ENCODE measurements around the gene POP7. TPM values are rescaled to one million over a fixed set of nuclear protein-coding genes. Genes with fewer than 3 reads are reported as not detected.
"Not testable (repeated sequence)": the region's sequence is repeated elsewhere in the genome, so short reads cannot be mapped to it uniquely, and the experiment has no call there.

Gene POP7
- total RNA-seq, 1 donor from 2014 or later: 20.2 TPM

DNA sequence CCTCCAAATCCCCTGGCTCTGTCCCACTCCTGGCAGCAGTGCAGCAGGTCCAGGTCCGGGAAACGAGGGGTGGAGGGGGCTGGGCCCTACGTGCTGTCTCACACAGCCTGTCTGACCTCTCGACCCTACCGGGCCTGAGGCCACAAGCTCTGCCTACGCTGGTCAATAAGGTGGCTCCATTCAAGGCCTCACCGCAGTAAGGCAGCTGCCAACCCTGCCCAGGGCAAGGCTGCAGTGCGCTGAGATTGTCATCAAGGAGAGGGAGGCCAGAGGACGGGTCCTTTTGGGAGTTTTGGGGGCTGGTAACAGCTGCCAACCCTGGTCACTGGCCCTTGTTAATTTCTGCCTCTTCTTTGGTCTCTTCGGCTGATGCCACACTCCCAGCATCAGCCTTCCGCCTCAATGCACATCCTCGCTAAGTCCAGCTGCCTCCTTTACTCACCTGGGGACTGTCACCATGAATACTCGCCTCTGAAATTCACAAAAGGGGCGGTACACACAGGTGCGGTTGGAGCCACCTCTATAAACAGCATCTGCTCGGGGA lies 17.9 kb downstream of the POP7 start:
- Histone ChIP-seq H3K27ac (no peak overlapping the region), H3K36me3 (no peaks in the 10 kb centered on the region), H3K4me1 (no peaks in the 10 kb centered on the region), H3K27me3 (peaks cover 42% of the 10 kb centered on the region), H3K4me3 (no peak overlapping the region), H3K9me3 (no peaks in the 10 kb centered on the region)
- intact Hi-C loops (cut with DNase I): no loop called here
- TF ChIP-seq, protein P1, sequence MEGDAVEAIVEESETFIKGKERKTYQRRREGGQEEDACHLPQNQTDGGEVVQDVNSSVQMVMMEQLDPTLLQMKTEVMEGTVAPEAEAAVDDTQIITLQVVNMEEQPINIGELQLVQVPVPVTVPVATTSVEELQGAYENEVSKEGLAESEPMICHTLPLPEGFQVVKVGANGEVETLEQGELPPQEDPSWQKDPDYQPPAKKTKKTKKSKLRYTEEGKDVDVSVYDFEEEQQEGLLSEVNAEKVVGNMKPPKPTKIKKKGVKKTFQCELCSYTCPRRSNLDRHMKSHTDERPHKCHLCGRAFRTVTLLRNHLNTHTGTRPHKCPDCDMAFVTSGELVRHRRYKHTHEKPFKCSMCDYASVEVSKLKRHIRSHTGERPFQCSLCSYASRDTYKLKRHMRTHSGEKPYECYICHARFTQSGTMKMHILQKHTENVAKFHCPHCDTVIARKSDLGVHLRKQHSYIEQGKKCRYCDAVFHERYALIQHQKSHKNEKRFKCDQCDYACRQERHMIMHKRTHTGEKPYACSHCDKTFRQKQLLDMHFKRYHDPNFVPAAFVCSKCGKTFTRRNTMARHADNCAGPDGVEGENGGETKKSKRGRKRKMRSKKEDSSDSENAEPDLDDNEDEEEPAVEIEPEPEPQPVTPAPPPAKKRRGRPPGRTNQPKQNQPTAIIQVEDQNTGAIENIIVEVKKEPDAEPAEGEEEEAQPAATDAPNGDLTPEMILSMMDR (IDR thresholded peaks at IDR 0.05): no peak
- ATAC-seq (no peak), DNase-seq (no peak)

DNA sequence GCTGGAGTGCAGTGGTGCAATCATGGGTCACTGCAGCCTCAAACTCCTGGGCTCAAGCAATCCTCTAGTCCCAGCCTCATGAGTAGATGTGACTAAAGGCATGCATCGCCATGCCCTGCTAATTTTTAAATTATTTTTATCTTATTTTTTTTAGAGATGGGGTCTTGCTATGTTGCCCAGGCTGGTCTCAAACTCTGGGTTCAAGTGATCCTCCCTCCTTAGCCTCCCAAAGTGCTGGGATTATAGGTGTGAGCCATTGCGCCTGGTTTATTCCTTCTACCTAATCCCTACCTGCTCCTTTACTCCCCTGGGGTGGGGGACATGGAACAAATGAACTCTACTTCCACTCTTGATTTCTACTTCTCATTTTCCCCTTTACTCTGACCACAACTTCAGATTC lies 18.4 kb downstream of the POP7 start:
- intact Hi-C loops (cut with DNase I); H3K9me3 ChIP-seq; H3K36me3 ChIP-seq; ATAC-seq; H3K27ac ChIP-seq; DNase-seq; H3K4me3 ChIP-seq; H3K4me1 ChIP-seq: not testable (repeated sequence)
- peaks cover 38% of the 10 kb centered on the region for H3K27me3 ChIP-seq

DNA sequence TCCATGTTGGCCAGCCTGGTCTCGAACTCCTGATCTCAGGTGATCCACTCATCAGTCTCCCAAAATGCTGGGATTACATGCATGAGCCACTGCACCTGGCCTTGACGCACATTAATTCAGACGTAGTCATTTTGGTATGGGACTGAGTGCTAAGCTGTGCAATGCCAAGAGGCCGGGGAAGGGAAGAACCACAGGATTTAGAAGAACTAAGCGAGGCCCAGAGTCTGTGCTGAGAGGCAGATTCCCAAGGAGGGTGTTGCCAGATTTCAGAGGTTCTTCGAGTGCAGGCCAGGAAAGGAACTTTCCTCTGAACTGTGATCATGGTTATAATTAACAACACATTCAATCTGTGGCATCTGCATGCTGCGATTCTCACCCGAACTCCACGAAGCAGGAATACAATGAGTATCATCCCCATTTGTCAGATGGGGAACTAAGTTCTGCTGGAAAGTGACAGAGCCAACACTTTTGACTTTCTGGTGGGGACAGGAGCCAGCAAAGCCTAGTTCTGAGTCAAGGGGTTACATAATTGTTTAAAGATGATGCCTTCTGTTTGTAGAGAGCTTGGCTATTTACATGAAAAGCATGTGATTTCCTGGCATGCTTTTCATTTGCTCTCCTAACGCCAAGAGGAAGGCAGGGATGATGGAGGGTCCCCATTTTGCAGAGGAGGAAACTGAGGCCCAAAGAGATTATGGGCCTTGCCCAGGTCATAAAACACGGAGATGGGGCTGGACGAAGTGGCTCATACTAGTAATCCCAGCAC lies 21.3 kb downstream of the POP7 start:
- ATAC-seq: peak; percentile 38
- no peaks in the 10 kb centered on the region for H3K4me1 ChIP-seq
- no peaks in the 10 kb centered on the region for H3K36me3 ChIP-seq
- no peak overlapping the region for H3K4me3 ChIP-seq
- no peak for DNase-seq
- TF ChIP-seq, protein P1 (IDR thresholded peaks at IDR 0.05): no peak
- peaks cover 12% of the 10 kb centered on the region for H3K27me3 ChIP-seq
- H3K27ac ChIP-seq: no peak overlapping the region
- intact Hi-C loops (cut with DNase I): no loop called here
- H3K9me3 ChIP-seq: no peaks in the 10 kb centered on the region

DNA sequence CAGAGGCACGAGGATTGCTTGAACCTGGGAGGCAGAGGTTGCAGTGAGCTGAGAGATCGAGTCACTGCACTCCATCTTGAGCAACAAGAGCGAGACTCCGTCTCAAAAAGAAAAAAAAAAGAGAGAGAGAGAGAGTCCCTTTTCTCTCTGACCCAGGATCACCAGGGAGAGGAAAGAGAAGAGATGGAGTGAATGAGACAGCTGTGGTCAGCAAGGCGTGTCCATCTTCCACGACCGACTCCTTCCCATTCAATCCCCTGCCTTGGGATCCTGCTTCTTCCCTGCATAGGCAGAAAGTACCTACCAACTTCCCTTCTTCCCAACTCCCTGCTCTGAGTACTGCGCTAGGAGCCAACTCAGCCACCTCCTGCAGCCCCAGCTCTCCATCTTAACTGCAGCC lies 22.3 kb downstream of the POP7 start:
- DNase-seq: no peak

DNA sequence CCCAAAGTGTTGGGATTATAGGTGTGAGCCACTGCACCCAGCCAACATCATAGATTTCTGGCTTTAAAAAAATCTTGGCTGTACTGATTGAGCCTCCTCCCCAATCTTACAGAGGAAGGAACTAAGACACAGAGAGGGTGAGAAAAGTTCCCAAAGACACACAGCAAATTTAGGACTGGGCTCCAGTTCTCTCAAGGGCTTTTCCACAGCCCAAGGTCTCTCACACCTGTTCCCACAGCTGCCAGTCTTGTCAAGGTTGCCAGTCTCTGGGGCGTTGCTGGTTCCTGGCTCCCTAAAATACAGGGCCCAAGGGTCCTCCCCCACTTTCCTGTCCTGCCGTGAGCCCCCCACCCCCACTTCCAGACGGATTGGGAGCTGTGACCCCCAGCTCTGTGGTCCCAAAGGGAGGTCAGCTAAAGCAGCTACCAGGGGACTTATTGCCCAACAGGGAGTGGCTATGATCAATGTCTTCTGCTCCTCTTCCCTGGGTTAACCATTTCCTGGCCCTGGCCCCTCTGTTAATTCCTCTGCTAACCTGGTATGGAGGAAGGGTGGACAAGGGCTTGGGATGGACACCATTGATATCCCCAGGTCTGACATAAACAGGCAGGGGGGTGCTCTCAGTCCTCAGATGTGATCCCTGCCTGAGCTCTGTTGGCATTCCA lies 24.3 kb downstream of the POP7 start:
- no peak overlapping the region for H3K4me3 ChIP-seq
- H3K9me3 ChIP-seq: no peaks in the 10 kb centered on the region
- peaks cover 10% of the 10 kb centered on the region for H3K27me3 ChIP-seq
- no peak for ATAC-seq
- intact Hi-C loops (cut with DNase I): no loop called here
- H3K4me1 ChIP-seq: no peaks in the 10 kb centered on the region
- no peaks in the 10 kb centered on the region for H3K36me3 ChIP-seq
- TF ChIP-seq, protein P1 (IDR thresholded peaks at IDR 0.05): no peak
- no peak overlapping the region for H3K27ac ChIP-seq
- no peak for DNase-seq

More for the DNA sequence above, 22.3 kb downstream of the POP7 start:
- Histone ChIP-seq H3K9me3 (no peaks in the 10 kb centered on the region), H3K27ac (no peak overlapping the region), H3K4me3 (no peak overlapping the region), H3K36me3 (no peaks in the 10 kb centered on the region), H3K27me3 (peaks cover 14% of the 10 kb centered on the region), H3K4me1 (no peaks in the 10 kb centered on the region)
- ATAC-seq: no peak
- TF ChIP-seq, protein P1 (IDR thresholded peaks at IDR 0.05): no peak
- intact Hi-C loops (cut with DNase I): no loop called here
